Stimulated activated CD4-positive, alpha-beta T cell treated with anti-CD3 and anti-CD28 coated beads, Interleukin-12 subunit alpha, Interleukin-12 subunit beta, amount 100 ng/mL, for 24 hours (primary cell): ENCODE measurements around the gene TRPM4.
"Not testable (repeated sequence)": the region's sequence is repeated elsewhere in the genome, so short reads cannot be mapped to it uniquely, and the experiment has no call there.

Source experiments
- DNase-seq, 2 experiments: peaks; one replicate each; pipeline ENCODE4 v3.0.0-alpha.2; 2020; ENCODE audit warnings: low read depth in 2 of 2

The TRPM4 gene

DNA sequence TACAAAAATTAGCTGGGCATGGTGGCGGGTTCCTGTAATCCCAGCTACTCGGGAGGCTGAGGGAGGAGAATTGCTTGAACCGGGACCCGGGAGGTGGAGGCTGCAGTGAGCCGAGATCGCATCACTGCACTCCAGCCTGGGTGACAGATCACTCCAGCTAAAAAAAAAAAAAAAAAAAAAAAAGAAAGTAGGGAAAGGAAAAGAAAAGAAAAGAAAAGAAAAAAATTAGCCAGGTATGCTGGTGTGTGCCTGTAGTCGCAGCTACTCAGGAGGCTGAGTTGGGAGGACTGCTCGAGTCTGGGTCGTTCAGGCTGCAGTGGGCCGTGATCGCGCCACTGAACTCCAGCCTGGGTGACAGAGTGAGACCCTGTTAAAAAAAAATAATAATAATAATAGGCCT lies 30.4 kb upstream of the TRPM4 start:
- not testable (repeated sequence) for DNase-seq

DNA sequence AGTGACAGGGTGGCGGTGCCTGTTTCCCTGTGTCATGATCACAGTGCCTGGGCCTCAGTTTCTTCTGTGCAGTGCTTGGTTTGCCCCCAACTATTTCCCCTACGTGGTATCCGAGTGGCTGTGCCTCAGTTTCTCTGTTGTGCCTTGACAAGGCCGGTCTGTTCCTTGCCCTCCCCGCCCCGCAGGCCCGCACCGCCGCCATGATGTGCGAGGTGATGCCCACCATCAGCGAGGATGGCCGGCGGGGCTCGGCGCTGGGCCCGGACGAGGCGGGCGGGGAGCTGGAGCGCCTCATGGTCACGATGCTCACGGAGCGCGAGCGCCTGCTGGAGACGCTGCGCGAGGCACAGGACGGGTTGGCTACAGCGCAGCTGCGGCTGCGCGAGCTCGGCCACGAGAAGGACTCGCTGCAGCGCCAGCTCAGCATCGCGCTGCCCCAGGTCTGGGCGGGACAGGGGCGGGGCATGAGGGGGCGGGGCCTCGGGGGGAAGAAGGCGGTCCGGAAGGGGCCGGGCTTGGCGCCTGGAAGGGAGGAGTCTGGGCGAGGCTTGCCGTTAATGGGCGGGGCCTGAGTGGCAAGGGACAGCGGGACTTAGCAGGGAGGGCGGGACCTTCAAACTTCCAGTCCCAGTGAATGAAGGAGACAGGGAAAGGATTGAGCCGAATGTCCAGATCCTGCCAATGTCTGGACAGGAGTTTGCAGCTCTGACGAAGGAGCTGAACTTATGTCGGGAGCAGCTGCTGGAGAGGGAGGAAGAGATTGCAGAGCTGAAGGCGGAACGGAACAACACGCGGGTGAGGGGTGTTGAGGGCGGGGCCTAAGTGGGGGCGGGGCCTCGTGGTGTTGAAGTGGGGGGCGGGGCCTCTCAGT lies 29.7 kb upstream of the TRPM4 start:
- DNase-seq, result peak; percentile 88 to 92

DNA sequence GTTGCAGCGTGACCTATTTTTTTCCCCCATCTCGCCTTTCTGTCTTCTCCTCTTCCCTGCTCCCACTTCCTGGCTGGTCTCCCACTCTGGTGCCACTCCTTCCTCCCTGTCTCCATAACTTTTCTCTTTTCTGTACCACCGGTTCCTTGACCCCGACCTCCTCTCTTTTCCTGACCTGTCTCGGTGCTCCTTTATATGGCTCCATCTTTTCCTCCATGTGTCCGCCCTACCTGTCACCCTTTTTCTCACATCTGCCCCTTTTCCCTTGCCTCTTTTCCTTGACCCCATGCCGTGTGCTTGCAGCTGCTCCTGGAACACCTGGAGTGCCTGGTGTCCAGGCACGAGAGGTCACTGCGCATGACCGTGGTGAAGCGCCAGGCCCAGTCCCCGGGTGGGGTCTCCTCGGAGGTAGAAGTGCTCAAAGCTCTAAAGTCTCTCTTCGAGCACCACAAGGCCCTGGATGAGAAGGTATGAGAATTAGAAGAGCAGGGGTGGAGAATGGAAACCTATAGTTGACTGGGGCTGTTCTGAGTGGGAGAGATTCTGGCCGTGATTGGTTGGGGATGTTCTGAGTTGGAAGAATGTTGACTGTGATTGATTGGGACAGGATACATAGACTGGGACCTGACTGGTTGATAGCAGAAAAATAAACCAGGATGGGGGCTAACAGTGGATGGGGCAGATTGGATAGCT lies 28.9 kb upstream of the TRPM4 start:
- DNase-seq, result no peak

DNA sequence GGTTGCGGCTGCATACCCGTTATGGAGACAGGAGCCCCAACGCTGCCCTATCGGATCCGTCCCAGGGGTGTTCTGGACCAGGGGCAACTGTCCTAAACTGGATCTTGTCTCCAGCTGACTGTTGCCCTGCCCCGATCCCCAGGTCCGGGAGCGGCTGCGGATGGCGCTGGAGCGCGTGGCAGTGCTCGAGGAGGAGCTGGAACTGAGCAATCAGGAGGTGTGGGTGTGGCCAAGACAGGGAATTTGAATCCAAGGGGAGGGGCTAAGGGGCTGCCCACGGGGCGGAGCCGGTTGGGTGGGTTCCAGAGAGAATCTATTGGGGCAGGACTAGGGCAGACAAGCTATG lies 28.4 kb upstream of the TRPM4 start:
- DNase-seq, result no peak

DNA sequence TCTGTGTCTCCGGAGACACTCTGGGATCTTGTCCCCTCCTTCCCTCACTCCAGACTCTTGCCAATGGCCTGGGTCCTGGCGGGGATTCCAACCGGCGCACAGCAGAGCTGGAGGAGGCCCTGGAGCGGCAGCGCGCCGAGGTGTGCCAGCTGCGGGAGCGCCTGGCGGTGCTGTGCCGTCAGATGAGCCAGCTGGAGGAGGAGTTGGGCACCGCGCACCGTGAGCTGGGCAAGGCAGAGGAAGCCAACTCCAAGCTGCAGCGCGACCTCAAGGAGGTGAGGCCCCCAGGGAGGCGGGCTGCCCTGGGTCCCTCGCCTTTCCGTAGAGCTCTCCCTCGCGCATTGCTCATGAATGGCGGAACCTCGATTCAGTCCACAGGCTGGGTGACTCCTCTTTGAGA lies 27.3 kb upstream of the TRPM4 start:
- DNase-seq, result no peak

DNA sequence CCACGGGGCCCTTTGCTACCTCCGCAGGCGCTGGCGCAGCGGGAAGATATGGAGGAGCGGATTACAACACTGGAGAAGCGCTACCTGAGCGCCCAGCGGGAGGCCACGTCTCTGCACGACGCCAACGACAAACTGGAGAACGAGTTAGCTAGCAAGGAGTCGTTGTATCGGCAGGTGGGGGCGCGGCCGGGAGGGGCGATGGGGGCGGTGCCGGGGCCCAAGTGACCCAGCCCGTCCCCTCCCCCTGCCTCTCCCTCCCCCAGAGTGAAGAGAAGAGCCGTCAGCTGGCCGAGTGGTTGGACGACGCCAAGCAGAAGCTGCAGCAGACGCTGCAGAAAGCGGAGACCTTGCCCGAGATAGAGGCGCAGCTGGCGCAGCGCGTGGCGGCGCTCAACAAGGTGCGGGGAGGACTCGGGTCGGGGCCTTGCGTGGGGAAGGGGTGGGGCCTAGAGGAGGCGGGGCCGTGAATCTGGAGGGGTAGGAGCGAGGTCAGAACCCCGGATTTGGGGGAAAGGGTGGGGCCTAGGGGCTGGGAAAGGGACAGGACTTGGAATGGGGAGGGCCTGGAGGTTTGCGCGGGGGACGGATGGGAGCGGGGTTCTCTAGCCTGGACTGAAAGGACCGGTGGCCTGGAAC lies 24.5 kb upstream of the TRPM4 start:
- peak in 1 of 2 experiments; percentile 20 for DNase-seq

DNA sequence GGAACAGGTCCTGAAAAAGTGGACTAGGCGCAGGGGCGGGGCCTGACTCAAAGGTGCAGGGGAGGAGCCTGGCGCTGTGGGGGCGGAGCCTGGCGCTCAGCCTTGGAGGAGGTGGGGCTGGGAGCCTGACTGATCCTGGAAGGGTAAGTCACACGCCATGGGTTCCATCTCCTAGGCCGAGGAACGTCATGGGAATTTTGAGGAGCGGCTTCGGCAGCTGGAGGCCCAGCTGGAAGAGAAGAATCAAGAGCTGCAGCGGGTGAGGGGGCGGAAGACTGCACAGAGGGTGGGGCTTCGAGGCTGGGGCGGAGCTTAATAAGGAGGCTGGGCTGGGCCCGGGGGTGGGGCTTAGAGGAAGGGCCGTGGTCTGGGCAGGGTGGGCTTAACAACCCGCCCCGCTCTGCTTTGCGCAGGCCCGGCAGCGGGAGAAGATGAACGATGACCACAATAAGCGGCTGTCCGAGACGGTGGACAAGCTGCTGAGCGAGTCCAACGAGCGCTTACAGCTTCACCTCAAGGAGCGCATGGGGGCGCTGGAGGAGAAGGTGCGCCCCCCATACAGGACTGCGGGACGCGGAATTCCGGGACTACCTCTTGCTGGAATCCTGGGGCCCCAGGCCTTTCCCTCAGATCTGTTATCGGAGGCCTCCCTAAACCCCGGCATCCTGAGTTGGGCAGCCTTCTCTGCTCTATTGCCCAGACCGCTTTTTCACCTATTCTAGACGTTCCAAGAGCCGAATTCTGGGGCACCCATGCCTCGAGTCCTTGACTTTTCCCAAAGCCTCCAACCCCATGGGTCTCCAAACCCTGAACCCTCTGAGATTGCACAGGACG lies 23.8 kb upstream of the TRPM4 start:
- peak in 1 of 2 experiments; percentile 56 for DNase-seq

DNA sequence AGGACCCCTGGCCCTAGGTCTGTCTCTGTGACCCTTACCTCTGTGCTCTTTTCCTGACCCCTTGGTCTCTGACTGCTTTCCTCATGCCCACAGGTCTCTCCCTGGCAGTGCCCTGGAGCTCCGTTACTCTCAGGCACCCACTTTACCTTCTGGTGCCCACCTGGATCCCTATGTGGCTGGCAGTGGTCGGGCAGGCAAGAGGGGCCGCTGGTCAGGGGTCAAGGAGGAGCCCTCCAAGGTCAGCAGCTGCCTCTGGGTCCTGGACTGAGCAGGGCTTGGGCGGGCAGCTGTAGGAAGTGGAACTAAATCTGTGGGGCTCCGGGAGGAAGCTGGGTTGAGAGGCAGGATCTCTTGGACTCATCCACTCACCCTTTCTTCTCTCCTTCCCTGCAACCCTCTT lies 21.9 kb upstream of the TRPM4 start:
- no peak for DNase-seq

DNA sequence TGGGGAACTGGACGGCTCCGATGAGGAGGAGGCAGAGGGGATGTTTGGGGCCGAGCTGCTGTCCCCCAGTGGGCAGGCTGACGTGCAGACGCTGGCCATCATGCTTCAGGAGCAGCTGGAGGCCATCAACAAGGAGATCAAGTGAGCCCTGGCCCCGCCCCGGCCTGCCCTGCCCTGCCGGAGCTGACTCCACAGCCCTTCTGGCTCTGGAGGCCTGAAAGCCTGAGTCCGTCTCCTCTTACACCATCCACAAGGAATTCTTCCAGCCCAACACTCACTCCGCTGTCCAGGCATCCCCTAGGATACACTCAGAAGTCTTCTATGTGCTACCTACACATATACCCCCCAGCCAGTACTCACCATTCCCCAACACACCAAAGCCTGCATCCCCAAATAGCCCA lies 20.8 kb upstream of the TRPM4 start:
- DNase-seq, result no peak

DNA sequence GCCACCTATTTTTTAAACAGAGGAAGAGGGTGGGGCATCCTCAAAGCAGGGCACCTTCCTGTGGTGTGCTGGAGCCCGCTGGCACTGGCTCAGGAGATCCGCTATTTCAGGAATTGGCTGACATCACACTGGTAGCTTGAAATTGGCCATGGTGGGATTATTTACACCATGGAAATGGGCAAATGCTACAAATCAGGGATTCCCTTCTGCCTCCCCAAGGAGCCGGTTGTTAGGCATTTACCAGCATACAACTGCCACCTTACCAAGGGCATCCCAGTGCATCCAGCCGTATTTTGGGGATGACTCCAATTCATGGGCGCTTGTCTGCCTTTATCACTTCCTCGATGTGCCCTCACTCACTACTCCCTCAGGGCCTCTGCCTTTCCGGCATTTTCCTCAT lies 16.6 kb upstream of the TRPM4 start:
- no peak for DNase-seq

DNA sequence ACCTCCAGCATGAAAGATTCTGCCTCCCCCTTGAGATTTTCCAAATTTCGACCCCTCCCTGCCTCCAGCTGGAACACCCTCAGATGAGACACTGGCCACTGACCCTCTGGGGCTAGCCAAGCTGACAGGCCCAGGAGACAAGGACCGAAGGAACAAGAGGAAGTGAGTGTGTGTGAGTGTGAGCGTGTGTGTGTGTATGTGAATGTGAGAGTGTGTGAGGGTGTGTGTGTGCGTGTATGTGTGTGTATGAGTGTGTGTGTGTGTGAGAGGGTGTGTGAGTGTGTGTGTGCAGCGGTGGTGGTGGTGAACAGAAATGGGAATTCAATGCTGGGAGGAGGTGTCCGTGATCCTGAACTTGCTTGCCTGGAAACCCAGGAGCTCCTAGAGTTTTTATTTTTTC lies 16.2 kb upstream of the TRPM4 start:
- no peak for DNase-seq

DNA sequence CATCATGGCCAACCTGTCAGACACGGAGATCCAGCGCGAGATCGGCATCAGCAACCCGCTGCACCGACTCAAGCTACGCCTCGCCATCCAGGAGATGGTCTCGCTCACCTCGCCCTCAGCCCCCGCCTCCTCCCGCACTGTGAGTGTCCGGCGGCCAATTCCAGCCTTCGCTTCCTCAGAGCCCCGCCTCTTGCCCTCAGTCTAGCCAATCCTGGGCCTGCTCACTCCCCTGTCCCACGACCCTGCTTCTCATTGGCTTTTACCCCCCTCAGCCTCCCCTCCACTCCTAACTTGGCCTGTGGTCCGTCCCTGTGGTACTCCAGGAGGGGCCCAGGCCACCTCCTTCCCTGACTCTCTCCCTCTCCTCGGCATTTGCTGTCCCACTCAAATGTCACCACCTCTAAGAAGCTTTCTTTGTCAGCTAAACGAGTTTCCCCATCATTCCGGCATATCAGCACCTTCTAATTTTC lies 14.7 kb upstream of the TRPM4 start:
- peak; percentile 51 to 66 for DNase-seq

DNA sequence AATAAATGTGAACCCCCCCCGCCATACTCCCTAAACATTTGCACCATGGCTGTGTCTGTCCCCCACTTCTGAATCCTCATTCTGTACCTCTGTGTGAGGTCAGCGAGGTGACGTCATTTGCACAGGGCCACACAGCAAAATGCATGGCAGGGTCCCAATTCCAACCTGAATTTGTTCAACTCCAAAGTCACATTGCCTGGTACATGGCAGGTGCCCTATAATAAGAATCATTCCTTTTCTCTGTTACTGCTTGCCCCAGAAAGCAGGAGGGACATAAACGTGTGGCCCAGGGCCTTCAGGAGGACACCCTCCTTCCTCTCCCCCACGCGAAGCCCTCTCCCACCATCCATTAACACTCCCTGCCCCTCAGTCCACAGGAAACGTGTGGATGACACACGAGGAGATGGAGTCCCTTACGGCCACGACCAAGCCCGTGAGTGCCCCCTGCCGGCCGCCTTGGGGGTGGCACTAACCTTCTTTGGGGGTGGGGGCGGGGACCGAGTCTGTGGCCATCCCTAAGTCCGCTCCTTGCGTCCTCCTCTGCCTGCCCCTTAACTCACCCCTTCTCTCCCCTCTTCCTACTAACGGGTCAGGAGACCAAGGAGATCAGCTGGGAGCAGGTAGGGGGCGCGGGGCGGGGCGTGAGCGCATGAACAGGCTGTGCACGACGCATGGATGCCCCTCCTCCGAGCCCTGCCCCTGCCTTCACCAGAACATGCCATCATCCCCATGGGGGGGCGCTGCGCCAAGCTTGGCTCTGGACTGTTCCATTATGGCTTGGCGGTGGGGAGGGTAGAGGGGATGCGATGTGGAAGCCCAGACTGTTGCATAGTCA lies 11.8 kb upstream of the TRPM4 start:
- DNase-seq, result peak; percentile 59 to 79

DNA sequence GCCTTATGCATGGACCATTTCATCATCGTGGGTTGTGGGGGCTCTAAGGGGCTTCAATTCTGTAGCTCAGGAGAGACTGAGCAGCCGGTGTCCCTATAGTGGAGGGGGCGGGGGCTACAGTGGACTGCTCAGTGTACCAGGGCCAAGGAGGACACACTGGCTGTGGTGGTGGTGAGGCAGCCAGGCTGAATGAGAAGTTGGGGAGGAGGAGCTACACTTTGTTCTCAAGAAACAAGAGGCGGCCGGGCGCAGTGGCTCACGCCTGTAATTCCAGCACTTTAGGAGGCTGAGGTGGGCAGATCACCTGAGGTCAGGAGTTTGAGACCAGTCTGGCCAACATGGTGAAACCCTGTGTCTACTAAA lies 11.2 kb upstream of the TRPM4 start:
- not testable (repeated sequence) for DNase-seq

DNA sequence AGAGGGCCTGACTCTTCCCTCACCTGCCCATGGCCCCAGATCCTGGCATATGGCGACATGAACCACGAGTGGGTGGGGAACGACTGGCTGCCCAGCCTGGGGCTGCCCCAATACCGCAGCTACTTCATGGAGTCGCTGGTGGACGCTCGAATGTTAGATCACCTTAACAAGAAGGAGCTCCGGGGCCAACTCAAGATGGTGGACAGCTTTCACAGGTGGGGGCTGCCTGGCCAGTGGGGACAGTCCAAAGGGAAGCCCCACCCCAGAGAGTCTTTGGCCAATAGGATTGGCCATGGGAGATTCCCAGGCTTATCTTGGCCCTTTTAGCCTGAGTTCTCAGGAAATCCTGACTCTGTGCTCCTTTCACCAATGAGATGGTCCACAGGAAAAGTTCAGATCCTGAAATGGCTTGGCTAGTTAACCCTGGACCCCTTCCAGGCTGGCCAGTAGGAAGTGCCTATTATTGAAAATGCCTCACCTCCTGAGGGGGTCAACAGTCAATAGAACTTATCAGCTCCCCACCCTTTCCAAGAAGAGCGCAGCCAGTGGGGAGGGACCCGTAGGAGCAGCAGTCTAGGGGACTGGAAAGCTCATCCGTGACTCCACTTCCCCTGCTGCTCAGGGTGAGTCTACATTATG lies 9.4 kb upstream of the TRPM4 start:
- DNase-seq, result no peak

DNA sequence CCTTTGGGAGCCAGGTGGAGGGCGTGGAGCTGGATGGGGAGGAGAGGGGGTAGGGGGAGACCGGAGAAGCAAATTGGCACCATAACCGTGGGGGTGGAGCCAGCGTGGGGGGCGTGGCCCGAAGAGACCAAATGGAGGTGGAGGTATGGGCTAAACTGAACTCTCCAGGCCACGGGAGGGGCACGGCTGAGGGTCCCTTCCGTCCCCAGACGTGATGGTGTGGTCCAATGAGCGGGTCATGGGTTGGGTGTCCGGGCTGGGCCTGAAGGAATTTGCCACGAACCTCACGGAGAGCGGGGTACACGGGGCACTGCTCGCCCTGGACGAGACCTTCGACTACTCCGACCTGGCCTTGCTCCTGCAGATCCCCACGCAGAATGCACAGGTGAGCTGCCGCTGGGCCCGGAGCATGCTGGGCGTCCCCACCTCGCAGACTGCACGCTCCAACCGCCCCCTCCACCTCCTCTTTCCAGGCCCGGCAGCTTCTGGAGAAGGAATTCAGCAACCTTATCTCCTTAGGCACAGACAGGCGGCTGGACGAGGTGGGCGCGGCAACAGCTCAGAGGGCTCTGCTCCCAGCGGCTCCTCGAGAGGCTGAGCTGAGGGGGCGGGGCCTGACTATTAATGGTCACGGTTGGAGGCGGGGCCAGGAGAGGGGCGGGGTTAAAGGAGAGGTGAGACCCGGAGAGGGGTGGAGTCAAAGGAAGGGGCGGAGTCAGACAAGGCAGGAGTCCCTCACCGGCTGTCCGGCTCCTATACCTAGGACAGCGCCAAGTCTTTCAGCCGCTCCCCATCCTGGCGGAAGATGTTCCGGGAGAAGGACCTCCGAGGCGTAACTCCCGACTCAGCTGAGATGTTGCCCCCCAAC lies 8.6 kb upstream of the TRPM4 start:
- peak; percentile 53 to 84 for DNase-seq

DNA sequence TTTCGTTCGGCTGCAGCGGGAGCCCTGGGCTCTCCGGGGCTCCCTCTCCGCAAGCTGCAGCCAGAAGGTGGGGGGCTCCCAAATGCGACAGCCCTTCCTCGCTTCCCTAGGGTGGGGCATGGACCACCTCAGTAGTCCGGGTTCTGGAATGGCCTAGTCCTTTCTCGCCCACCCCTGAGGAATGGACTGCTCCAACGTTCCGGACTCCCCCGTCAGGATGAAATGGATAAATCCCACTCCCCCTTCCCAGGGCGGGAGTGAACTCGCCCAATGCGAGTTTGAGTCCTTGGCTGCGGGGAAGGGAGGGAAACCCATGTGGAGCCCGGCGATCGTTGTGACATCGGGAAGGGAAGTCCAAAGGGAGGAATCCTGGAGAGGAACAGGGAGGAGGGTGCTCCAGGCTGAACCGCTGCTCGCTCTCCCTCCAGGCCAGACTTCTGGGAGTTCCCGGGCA lies 7.9 kb upstream of the TRPM4 start:
- DNase-seq, result no peak

DNA sequence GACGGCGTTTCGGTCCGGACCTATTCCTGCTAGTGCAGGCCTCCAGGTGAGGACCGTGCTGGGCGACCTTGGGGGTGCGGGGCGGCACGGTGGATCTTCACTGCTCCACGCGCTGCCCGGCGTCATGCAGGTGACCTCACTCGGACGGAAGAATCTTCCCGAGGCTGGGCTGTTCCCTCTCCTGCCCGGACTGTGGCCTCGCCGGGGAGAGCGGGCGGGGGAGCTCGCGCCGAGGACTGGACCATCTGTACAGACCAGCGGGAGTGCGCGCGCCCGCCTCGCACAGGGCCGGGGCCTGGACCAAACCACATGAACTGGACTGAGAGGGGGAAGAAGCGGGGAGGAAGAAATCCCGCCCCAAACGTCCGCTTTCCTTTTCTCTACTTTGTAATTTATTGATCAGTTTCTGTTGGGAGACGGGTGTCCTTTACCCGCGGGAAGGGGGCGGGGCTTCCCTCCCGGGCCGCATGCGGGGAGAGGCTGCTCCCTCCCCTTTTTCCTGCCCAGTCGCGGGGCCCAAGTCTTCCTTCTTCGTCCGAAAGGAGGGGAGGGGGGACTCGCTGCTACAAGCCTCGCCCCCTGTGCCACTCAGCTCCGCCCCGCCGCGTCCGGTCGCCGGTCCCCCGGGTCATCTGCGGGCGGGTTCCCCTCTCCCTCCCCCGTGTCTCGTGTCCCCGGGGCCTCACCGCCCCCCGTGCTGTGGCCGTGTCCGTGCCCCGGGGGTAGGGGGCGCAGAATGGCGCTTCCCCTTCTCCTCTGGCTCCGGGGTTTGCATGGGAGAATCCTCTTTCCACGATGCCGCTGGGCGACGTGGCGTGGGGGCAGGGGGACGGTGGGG lies 7.3 kb upstream of the TRPM4 start:
- peak in 1 of 2 experiments; percentile 44 for DNase-seq

DNA sequence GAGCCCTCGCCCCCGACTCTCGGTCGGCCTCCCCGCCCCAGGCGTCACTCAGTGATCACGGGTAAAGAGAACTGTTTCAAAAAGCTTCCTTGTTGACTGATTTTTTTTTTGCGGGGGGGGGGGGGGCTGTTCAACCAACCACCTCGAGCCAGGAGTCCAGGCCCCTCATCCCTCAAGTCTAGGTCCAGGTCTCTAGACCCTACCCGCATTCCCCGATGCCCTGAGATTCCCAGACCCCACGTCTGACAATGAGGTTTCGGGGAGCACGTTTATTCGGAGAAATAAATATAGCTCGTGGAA lies 6.7 kb upstream of the TRPM4 start:
- no peak for DNase-seq
